Prostate gland (tissue), 2 donors: Measurements from ENCODE around the gene MORC3.

Source experiments
- POLR2A ChIP-seq: fragments of 450-650 bp; IDR thresholded peaks from one replicate; pipeline ENCODE4 v1.6.1; 2016; ENCODE audit warnings: antibody characterized with exemption, mild to moderate bottlenecking
- POLR2AphosphoS5 ChIP-seq: sonication (generic); formaldehyde crosslinking; IDR thresholded peaks from one replicate; pipeline ENCODE4 v1.6.1; 2017; ENCODE audit warnings: antibody characterized with exemption
- TF ChIP-seq, protein P1 (sequence below), 4 experiments: fragments of 200-600 bp in 2 of 4; fragments of 450-650 bp in 2 of 4; sonication (generic) in 2 of 4; IDR thresholded peaks; 1 replicate in 3 of 4; 2 replicates in 1 of 4; pipeline ENCODE4 v1.5.1; 2016 to 2019; ENCODE audit warnings: antibody characterized with exemption in 4 of 4, mild to moderate bottlenecking in 2 of 4, moderate library complexity in 2 of 4

DNA sequence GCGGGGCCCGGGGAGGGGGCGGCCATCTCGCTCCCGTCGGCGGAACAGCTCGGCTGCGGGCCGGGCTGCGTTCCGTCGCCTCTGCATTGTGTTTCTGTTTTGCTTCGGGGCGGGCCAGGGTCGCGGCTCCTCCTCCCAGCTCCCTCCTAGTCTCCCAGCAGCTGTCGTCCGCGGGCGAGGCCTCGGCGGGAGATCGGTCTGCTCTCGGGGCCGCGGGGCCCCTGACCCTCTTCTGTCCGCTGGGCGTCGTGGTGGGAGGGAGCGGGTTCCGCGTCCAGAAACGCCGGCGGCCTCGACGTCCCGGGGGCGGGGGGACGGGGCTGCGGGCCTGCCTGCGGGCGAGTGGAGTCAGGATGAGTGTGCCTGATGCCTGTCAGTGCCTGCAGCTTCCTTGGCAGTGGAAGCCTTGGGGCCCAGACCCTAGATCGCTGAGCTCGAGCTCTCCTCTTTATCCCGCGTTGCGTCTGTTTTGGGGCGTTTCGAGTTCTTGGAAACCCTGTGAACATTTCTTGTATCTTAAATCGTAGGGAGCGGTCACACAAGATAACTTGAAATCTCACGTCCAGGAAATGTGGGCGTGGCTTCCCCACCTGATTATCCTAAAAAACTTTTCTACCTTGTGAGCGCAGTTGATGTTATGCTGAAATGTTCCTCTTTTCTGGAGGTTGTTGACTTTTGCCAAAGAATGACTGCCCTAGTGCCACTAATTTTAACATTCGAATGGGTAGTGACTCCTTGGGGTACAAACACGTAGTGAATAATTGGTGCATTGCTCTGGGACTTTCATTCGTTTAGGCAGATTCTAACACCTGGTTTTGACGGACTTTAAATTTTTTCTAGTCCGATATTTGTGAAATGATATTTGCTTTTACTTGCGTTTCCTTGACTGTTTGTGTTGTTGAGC, 676 bp downstream of the MORC3 start:
- TF ChIP-seq POLR2AphosphoS5 (peak; percentile 58), POLR2A (peak; percentile 34)
- TF ChIP-seq, protein P1, sequence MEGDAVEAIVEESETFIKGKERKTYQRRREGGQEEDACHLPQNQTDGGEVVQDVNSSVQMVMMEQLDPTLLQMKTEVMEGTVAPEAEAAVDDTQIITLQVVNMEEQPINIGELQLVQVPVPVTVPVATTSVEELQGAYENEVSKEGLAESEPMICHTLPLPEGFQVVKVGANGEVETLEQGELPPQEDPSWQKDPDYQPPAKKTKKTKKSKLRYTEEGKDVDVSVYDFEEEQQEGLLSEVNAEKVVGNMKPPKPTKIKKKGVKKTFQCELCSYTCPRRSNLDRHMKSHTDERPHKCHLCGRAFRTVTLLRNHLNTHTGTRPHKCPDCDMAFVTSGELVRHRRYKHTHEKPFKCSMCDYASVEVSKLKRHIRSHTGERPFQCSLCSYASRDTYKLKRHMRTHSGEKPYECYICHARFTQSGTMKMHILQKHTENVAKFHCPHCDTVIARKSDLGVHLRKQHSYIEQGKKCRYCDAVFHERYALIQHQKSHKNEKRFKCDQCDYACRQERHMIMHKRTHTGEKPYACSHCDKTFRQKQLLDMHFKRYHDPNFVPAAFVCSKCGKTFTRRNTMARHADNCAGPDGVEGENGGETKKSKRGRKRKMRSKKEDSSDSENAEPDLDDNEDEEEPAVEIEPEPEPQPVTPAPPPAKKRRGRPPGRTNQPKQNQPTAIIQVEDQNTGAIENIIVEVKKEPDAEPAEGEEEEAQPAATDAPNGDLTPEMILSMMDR (IDR thresholded peaks at IDR 0.05): no peak
